Stimulated activated CD8-positive, alpha-beta memory T cell treated with anti-CD3 and anti-CD28 coated beads, Interleukin-4, amount 100 ng/mL, for 1 hour (primary cell): Measurements from ENCODE around the gene NUP210L.
"Not testable (repeated sequence)": the region's sequence is repeated elsewhere in the genome, so short reads cannot be mapped to it uniquely, and the experiment has no call there.

Source experiments
- DNase-seq, 2 donors: peaks; one replicate each; pipeline ENCODE4 v3.0.0-alpha.2; 2020; ENCODE audit warnings: low read depth in 2 of 2, low spot score in 1 of 2

NUP210L gene

DNA sequence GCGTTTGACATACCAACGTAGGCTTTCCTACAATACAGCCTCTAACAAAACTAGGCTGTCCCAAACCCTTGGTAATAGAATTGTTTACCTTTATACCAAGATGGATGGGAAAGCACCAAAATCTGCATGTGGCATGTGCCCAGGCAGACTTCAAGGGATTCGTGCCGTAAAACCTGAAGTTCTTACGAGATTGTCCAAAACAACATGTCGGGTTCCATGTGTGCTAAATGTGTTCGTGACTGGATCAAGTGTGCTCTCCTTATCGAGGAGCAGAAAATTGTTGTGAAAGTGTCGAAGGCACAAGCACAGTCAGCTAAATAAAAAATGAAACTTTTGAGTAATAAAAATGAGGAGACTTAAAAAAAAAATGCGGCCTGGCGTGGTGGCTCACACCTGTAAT, 159.2 kb downstream of the NUP210L start:
- no peak for DNase-seq

DNA sequence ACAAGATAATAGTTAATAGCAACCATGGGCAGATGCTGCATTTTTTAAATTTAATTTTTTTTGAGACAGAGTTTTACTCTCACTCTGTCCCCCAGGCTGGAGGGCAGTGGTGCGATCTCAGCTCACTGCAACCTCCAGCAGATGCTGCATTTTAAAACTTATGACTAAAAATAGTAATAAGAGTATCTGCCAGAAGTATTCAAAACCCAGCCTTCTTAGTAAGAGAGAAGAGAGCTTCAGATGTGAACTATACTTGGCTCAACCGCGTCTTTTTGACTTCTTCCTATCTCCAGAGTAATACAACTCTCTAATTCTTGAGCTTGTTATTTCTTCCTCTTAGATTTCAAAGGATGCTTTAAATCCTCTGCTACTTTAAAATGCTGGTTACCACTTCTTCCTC, 159.7 kb downstream of the NUP210L start:
- DNase-seq: no peak

DNA sequence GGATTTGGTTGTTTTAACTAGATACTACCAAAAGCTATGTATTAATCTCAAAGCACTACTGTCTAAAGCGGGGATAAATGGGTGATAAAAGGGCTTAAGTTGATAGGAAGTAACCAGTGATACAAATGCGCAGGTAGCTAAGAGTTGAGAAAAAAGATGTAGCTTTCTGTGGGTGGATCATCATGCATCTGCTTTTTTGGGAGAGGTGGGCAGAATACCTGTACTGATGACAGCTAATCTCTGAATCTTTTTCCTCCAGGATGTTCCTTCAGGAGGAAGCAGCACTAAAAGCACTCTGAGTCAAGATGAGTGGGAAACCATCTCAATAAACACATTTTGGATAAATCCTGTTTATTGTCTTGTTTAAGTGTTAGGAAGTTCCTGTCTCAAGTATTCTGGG, 163.1 kb downstream of the NUP210L start:
- no peak for DNase-seq

DNA sequence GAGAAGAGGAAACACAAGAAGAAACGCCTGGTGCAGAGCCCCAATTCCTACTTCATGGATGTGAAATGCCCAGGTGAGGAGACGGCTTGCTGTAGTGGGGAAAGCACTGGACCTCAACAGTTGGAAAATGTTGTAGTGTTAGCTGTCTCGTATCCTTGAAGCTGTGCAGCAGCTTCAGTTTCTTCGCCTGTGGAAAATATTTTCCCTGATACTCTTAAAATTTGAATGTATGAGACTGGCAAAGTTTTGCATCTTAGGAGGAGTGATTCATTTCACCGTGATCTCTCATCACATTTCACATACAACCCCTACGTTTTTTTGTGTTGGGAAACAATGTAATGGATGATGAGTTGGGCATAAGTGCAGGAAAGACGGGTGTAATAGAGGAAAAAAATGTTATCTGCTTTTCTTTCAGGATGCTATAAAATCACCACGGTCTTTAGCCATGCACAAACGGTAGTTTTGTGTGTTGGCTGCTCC, 163.7 kb downstream of the NUP210L start:
- DNase-seq: no peak

DNA sequence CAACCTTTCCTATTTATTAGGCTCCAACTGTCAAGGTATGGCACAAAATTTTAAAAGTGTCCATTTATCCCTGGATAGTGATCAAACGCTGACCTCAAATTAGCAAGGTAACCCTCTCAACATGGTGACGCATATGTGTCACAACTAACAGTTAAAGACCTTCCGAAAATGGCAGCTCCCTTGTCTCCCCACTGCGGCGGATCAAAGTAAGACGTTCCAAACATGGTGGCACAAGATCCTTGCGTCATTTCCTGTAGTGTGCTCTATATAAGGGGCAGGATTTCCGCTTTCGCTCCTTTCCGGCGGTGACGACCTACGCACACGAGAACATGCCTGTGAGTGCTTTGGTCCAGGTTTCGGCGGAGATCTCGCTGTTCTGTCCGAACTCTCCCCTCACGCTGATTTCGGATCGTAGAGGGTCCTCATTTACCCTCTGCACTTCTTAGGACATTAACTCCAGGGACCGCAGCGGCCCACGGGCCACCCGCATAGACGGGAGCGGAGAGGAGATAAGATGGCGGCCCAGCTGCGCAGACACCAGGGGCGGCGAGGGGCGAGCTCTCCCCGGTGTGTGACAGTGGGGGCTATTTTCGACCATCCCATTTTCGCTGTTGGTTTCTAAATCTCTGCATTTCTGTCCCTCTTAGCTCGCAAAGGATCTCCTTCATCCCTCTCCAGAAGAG, 164.3 kb downstream of the NUP210L start, which contains the start of gene RPS27:
TSS of gene RPS27 (plus strand) at position 295 of the 683 bp plus-strand sequence. CDS start at position 330, 35 bp downstream.
- DNase-seq: peak; percentile 56 to 75

DNA sequence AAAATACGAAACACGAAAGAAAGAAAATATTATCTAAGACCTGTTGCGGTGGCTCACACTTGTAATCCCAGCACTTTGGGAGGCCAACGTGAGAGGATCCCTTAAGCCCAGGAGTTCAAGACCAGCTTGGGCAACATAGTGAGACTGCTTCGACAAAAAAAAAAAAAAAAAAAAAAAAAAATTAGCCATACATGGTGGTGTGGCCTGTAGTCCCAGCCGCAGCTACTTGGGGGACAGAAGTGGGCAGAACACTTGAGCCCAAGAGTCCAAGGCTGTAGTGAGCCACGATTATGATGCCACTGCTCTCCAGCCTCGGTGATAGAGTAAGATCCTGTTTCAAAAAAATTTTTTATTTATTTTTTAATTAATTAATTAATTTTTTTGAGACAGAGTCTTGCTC, 167.3 kb downstream of the NUP210L start:
- no peak for DNase-seq

DNA sequence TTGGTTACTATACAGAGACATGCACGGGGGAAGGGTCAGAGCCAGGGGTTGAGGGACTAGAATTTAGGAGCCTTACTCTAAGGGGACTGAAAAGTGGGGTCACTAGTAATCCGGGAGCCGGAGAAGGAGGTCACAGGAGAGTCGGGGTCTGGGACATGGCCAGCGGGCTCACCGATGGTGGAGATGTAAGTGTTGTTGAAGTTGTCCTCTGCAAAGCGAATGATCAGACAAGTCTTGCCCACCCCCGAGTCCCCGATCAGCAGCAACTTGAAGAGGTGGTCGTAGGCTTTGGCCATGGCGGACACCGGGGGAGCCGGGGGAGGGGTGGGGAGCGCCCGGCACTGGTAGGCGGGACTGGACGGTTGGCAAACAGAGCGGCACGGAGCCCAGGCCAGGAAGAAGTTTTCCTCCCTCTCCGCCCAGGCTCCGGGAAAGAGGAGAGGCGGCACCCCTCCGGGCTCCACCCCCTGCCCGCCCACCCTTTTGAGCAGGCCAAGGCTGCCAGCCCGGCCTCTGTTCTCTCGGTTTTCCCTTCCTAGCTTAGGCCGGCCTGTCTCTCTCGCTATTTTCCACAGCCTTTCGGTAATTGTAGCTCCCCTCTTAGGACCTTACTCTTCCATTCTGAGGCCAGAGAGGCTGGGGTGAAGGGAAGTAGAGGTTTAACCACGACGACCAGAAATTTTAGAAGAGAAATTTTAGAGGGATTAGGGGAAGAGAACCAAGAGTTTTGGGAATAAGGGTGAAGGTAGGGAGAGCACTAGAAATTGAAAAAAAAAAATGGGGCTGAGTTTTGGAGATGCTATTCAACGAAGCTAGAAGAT, 168.7 kb downstream of the NUP210L start, which contains the start of gene RAB13:
TSS of gene RAB13 (minus strand) at position 399 of the 821 bp plus-strand sequence. CDS start at position 296, 103 bp downstream.
- DNase-seq: no peak

DNA sequence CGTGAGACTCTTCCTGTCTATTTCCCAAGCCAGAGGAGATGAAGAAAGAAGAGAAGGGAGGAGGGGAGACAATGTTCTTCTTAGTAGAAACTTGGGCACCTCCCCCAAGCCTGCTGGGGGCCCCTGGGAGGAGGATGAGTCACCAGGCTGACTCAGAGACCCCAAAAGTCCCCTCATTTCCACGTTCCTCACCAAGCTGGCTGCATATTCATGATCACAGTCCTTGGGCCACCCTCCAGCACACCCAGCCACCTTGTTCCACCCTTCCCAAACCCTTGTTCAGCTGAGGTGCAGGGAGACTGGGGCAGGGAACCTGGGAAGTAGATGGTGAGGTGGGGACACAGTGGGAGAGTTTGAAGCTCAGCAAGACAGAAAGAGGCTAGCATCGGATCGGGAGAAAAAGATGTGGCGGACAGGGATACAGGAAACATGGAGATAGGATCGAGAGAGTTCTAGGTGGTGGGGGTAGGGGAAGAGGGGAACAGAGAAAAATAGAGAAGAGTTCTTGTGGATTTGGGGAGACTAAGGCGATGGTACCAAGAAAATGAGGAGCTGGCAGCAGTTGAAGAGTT, 169.4 kb downstream of the NUP210L start:
- DNase-seq: no peak

DNA sequence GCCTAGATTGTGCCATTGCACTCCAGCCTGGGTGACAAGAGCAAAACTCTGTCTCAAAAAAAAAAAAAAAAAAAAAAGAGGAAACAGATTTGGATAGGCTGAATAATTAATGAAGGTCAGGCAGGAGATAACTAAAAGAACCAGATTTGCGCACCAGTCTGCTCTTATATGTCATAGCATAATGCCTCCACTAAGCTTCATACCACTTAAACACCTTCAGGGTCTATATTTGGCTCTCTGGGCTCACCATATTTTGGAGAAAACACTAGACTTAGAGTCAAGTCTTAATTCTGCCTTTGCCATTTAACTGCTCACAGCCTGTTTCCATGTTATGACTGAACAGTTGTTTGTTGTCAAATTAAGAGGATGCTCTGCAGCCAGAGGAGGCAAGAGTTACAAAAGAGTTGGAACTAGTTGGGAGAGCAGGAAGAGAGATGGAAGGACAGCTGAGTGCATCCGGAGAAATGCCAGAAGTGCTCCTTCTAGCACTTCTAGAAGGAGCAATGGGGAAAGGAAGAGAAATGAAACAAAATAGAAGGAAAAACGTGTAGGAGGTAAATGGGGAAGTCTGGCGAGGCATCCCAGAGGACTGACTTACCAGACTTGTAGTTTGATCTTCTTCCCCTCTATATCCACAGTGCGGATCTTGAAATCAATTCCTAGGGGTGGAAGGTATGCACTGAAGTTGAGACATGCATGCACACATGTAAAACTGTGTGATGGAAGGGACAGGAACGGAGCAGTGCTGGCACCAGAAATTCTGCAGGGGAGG, 170.6 kb downstream of the NUP210L start:
- no peak for DNase-seq

DNA sequence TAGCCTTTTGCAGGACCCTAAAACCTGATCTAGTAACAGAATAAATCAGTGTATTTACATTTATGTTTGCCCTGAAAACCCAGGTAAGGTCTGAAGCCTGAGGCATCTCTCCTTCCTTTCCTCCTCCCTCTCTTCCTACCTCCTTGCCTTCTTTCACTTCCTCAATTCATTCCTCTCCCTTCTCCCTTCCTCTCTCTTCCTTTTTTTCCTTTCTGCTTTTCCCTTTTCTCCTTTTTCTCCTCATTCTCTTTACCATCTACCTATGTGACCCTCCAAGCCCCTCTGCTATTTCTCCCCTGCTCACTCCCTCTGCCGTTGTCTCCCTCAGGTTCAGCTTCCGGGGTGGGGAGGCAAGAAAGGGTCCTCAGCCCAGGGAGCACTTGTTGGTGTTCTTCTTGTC, 173.1 kb downstream of the NUP210L start:
- DNase-seq: not testable (repeated sequence)

DNA sequence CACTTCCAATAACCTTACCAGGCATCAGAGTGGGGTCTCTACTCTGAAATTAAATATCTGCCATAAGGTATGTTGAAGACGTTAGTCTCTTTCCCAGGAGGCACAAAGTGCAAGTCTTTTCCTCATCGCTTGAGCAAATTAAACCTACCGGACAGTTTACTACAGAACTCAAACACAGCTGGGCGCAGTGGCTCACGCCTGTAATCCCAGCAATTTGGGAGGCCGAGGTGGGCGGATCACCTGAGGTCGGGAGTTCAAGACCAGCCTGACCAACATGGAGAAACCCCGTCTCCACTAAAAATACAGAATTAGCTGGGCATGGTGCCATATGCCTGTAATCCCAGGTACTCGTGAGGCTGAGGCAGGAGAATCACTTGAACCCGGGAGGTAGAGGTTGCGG, 175.8 kb downstream of the NUP210L start:
- not testable (repeated sequence) for DNase-seq

DNA sequence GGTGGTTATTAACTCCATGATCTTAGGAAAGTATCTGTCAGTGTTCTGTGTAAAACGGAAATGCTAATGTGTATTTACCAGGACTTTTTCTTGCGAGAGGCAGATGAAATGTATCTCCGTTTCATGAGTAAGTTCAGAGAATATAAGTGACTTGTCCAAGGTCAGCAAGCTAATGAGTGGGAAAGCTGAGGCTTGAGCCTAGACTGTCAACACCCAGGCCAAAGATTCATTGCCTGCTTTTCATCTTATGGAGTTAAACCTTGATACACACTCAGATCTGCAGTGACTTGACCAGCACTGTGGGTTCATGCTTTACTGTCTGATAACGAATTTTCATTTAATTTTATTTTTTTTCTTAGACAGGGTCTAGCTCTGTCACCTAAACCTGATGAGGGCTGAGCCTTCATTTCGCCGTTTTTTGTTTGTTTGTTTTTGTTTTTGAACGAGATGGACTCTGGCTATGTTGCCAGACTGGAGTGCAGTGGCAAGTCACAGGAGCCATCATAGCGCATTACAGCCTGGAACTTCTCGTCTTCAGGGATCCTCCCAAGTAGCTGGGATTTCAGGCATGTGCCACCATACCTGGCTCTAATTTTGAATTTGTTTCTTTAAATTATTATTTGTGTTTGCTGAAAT, 176.5 kb downstream of the NUP210L start:
- DNase-seq: no peak

DNA sequence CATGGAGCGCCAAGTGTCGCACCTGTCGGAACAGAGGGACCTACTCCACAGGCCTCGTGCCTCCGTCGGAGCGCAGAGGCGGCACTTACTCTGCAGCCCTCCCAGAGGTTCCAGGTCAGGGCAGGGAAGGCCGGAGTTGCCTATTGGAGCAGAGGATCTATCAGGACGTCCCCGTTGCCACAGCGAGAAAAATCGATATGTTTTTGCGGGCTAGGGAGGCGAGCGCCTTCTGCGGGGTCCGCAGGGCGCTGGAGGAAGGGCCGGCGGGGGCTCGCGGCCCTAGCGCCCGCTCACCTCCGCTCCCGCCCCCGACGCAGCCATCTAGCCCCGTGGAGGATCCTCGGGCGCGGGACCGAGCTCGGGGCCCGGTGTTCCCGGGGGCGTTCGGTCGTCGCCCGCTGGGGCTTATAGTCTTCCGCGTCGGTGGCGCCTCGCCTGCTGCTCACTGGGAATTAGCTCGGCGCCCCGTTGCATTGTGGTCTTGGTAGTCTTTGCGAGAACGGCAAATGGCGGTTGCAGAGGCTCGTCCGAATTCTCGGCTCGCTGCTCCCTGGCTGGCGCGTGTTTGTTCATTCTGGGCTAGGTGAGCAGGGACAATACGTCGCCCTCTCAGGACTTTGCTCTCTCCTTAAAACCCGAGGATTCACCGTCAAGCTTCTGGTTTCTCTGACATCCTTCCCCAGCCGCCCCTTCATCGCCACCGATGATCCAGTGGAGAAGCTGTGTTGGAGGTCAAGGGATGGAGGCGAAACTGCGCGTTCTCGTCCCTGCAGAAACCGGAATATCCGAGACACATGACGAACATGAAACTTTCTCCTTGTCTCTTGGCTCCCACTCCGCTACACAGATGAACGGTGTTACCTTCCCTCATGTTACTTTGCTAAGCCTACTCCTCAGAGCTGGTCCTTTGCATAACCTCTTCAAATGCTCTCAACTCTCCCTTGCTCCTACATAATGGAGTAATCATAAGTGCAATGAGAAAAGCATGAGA, 177.3 kb downstream of the NUP210L start, which contains the start of gene JTB:
TSS of gene JTB (minus strand) at position 425 of the 991 bp plus-strand sequence. CDS start at position 3, 422 bp downstream.
- peak in 1 of 2 donors; percentile 66 for DNase-seq

DNA sequence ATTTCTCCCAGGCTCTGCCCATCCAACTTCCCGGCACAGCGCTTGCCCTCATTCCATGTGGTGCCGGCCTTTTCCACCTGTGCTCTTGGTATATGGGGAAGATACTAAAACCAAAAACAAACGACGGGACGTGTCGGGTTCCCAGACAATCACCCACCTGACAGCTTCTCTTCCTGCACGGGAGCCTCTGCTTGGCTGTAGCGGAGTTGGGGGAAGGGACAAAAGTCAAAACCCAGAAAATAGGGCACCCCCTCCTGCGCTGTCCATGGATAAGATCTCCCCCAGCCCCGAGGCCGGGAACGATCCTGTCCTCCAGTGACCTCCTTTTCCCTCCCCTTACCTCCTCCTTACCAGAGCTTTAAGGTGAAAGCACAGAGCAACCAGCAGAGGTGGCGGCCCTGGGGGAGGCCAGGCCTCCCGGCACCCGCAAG, 178.0 kb downstream of the NUP210L start:
- DNase-seq: no peak

DNA sequence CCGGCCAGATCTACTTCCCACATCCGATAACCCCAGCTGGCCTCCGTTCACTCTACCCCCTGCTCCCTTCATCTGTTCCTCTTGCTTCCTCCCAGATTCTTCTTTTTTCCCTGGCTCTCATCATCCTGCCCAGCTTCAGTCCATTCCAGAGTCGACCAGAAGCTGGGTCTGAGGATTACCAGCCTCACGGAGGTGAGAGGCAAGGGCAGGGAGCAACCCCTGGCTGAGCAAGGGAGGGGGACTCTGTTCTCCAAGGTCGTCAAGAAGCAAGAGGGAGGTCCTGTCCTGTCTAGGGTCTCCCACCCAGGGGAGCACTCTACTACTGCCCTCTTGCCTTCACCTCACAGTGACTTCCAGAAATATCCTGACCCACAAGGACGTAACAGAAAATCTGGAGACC, 181.3 kb downstream of the NUP210L start:
- DNase-seq: no peak

DNA sequence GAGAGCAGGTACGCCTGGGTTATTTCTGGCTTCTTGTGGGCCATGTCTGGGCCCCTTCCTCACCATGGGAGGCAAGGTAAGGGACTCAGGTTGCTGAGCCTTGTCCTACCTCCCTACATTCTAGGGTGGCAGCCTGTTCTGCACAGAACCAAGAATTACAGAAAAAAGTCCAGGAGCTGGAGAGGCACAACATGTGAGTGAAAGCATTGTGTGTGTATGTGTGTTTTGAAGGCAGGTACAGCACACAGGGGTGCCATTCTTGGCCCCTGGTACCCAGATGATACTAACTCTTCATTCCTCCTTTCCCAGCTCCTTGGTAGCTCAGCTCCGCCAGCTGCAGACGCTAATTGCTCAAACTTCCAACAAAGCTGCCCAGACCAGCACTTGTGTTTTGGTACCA, 181.8 kb downstream of the NUP210L start:
- no peak for DNase-seq

DNA sequence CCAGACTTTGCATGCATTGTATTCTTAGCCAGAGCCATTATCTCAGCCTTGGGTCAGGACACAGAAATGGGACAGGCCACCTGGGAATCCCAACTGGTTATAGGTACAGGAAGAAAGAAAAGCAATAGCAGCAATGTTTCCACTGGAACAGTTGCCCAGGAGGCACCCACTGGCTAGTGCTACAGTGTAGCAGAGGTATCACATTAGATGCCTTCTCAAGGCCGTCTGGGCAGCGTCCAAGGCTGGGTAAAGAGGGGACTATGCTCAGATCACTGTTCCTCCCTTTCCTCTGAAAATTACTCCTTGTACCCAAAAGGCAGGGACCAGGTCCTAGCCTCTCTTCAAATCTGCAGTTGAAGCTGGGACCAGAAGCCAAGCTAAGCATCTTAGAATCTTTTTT, 184.5 kb downstream of the NUP210L start:
- DNase-seq: no peak

DNA sequence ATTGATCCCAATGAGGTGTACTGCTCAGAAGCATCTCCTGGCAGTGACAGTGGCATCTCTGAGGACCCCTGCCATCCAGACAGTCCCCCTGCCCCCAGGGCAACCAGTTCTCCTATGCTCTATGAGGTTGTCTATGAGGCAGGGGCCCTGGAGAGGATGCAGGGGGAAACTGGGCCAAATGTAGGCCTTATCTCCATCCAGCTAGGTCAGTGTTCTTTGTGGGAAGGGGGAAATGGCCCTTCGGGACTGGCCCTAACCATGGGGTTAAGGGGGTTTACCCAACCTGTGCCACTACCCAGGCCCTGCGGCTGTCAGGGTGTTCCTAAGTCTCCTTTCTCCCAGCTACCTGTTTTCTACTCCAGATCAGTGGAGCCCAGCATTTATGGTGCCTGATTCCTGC, 185.9 kb downstream of the NUP210L start:
- DNase-seq: no peak

DNA sequence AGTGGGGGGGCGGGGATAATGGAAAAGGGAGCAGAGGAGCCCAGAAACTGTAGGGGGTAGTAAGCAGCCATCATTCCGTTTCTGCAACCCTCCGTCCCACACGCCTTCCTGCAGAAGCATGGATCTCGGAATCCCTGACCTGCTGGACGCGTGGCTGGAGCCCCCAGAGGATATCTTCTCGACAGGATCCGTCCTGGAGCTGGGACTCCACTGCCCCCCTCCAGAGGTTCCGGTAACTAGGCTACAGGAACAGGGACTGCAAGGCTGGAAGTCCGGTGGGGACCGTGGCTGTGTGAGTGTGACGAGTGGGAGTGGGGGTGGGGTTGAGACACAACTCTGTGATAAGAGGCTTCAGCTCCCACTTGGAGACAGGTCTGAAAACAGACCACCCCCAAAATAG, 186.5 kb downstream of the NUP210L start:
- DNase-seq: no peak
